Spleen (tissue), 7 donors: Measurements from ENCODE around the gene MMEL1.

Experiments
- POLR2A ChIP-seq, 3 donors: fragments of 450-650 bp; IDR thresholded peaks; one replicate each; pipeline ENCODE4 v1.5.1; 2017; ENCODE audit warnings: antibody characterized with exemption in 3 of 3, mild to moderate bottlenecking in 1 of 3
- POLR2AphosphoS5 ChIP-seq, 3 donors: sonication (generic); formaldehyde crosslinking; IDR thresholded peaks; one replicate each; pipeline ENCODE4 v1.5.1; 2017; ENCODE audit warnings: antibody characterized with exemption in 3 of 3
- TF ChIP-seq, protein P1 (sequence below), 11 experiments: fragments of 200-600 bp in 7 of 11; fragments of 450-650 bp in 4 of 11; sonication (generic) in 4 of 11; IDR thresholded peaks in 8 of 11; conservative IDR thresholded peaks in 3 of 11; 1 replicate in 7 of 11; 2 replicates in 4 of 11; pipeline versions ENCODE4 v1.4.0 to v1.8.0; 2016 to 2021; ENCODE audit warnings: antibody characterized with exemption in 11 of 11, inconsistent platforms in 4 of 11, mild to moderate bottlenecking in 1 of 11
- donor health status: DM: no; HTN: no; CAD: no; lungs with moderate emphysema.
- donor health status: DM: no; HTN: no; CAD: no.
- donor health status: DM: no; HTN: no; CAD: no.

DNA sequence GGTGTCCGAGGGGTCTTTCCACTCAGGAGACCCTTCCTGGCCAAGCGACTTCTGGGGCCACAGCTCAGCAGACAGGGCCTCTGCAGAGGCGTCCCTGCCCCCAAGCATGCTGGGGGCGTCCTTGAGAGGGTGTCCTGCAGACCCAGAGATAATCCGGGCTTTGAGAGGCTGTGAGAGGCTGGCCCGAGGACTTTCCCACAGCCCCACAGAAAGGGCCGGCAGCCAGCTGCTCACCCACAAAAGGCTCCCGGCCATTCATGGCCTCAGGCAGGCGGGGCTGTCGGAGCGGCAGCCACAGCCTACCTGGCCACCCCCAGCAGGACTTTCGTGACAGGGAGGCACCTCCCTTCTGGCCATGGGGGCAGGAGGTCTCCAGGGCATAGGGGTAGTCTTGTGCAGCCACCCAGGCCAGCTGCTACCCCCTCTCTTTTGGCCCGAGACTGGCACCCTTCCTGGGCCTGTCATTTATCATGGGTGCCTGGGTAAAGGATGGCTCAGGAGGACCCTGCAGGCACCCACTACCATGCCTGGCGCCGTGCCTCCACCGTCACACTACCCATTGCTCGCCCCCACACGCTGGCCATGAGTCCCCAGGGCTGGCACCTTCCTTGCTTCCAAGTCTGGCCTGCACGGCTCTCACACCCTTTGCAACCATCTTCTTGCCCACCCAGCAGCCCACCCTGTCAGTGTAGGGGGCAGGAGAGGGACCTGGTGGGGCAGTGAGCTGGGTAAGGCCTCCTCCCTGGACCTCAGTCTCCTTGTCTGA is 87.8 kb downstream of the MMEL1 start:
- TF ChIP-seq POLR2AphosphoS5 (IDR thresholded peaks at IDR 0.05) (no peak), POLR2A (IDR thresholded peaks at IDR 0.05) (no peak)
- TF ChIP-seq, protein P1, sequence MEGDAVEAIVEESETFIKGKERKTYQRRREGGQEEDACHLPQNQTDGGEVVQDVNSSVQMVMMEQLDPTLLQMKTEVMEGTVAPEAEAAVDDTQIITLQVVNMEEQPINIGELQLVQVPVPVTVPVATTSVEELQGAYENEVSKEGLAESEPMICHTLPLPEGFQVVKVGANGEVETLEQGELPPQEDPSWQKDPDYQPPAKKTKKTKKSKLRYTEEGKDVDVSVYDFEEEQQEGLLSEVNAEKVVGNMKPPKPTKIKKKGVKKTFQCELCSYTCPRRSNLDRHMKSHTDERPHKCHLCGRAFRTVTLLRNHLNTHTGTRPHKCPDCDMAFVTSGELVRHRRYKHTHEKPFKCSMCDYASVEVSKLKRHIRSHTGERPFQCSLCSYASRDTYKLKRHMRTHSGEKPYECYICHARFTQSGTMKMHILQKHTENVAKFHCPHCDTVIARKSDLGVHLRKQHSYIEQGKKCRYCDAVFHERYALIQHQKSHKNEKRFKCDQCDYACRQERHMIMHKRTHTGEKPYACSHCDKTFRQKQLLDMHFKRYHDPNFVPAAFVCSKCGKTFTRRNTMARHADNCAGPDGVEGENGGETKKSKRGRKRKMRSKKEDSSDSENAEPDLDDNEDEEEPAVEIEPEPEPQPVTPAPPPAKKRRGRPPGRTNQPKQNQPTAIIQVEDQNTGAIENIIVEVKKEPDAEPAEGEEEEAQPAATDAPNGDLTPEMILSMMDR (IDR thresholded peaks at IDR 0.05 in 8 of 11, conservative IDR thresholded peaks at IDR 0.05 in 3 of 11) = no peak
